NCI-H774 (cell line): ENCODE measurements around the gene BNIP2.
A peak's percentile ranks its signal among the peaks of the same experiment; 100 is the strongest.
"Not testable (repeated sequence)": the region's sequence is repeated elsewhere in the genome, so short reads cannot be mapped to it uniquely, and the experiment has no call there.

ENCODE experiments used
- DNase-seq: peaks from one replicate; lab custom pipeline; 2025; lab: John Stamatoyannopoulos, UW

Gene BNIP2

DNA sequence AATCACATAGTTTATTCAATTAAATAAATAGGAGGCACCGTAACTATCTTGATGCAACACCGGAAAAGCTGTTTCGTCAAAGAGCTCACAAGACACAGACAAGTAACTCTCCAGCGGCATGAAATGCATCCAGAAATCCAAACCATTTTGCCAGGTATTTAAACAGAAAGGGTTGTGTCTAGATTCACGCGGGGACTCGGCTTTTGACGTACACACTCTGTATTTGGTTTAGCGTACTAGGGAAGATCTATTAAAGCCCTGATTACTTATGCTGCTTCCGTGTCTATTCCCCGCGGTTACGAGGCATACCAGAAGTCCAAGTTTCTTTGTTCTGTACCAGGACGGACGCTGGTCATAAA, 718 bp downstream of the BNIP2 start:
- no peak for DNase-seq

DNA sequence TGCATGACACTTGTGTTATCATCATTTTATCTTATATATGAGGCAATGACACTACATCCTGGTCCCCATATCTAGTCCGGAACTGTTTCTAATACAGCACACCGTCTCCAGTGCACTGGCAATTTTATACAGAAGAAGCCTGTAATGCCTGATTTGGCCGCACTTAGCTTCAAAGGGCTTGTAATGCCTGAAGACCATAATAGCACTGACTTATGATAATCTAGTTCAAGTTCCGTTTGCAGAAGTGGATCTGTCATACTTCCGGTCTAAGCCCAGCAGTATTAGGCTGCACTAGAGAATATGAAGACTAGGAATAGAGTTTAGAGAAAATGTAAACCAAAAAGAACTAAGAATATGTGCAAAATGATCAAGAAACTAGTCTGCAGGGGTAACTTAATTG, 1.3 kb downstream of the BNIP2 start:
- DNase-seq = no peak

DNA sequence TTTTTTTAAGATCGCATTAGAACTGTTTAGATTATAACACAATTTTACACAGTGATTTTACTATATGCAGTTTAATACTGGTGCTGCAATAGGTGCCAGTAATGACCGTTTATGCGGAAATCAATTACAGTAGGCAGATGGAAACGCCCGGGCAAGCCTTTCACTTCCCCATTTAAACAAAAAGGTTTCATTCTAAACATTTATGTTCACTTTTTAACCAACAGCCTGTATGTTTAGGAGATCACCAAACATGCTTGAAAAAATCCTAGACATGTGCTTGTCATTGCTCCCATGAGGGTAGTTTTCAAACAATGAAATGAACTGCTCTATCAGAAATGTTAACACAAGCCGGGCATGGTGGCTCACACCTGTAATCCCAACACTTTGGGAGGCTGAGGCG, 2.7 kb downstream of the BNIP2 start:
- DNase-seq = no peak

DNA sequence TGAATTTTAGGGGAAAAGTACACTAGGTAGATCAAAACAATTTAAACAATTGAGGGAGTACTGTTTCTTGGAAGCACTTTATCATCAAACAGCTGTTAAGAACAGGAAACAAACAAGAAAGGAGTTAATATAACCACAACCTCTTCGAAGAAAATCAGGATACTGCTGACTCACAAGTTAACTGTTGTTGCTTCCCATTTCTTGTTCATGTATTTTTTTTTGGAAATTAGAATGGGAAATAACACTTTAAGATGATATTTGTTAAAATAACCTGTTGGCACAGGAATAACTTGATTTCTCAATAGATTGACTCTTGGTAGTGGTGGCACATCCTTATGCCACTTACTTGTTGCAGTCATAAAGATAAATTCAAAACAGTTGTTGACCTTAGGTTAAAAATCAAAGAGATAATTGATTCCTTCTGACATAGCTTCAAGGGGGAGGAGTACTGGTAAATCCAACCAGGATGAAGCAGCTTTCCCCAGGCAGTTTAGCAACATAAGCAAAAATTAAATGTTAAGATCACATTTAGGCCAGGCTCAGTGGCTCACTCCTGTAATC, 3.3 kb downstream of the BNIP2 start:
- no peak for DNase-seq

DNA sequence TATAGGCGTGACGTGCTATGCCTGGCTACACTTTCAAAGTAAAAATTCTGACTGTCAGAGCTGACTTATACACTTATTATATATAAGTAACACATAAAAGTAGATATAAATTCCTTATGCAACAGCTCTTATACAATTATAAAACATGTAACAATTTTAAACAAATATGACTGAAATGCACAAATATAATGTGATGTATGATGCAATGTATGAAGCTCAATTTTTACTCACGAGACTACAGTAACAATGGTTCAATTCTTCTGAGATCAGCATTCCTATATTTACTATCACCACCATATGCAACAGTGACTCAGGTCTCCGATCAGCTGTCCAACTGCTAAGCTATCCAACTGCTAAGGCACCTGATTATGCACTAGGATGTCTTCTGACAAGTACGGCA, 8.2 kb downstream of the BNIP2 start:
- no peak for DNase-seq

DNA sequence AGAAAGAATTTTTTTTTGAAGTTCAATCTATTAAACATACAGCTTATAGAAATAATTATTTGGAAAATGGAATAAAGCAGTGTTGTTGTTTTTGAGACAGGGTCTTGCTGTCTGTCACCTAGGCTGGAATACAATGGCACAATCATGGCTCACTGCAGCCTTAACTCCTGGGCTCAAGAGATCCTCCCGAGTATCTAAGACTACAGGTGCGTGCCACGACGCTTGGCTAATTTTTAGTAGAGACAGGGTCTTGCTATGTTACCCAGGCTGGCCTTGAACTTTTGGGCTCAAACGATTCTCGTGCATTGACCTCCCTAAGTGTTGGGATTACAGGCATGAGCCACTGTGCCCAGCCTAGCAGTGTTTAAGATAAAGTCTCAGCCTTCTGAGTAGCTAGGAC, 8.8 kb downstream of the BNIP2 start:
- no peak for DNase-seq

DNA sequence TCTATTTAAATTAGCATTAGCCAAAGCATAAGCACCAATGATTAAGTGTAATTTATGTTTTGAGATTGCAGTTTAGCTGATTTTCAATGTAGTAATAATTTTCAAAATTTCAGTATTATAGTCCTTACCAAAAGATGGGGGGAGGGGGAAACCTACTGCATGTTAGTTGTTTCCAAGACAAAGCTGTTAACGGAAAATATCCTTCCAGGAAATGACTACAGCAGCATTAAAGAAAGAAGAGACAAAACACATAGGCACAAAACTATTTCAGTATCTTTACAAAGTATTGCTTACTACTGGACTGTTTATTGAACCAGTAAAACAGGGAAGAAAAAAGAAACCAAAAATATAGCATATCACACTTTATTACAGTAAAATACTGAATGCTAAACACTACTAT, 10.5 kb downstream of the BNIP2 start:
- DNase-seq = no peak

DNA sequence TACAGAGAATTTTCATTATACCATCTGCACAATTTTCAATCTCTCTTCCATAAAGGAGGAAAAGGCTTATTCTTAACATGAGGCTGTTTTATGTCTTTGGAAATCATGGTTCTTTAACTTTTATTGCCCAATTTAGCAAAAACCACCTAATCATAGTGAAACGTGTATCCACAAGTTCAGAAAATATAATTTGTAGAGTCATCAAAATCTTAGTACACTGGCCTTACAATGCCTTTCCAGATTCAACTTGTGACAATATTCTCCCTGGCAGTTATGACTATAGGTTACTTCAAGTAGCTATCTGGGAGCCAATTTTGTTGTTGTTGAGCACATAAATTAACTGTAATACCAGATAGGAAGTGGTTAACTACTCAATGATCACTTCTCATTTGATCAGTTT, 10.9 kb downstream of the BNIP2 start:
- DNase-seq = no peak

DNA sequence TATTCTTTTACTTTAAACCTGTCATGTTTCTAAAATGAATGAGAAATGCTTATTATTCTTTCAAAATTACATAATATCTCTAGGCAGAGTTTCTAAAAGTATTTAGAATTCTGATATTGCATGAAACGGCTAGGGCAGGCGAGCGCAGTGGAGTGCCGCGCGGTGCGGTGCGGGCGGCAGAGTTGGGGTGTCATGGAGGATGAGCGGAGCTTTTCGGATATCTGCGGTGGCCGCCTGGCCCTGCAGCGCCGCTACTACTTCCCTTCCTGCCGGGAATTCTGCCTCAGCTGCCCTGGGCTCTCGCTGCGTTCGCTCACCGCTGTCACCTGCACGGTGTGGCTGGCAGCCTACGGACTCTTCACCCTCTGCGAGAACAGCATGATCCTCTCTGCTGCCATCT, 12.6 kb downstream of the BNIP2 start:
- DNase-seq = no peak

DNA sequence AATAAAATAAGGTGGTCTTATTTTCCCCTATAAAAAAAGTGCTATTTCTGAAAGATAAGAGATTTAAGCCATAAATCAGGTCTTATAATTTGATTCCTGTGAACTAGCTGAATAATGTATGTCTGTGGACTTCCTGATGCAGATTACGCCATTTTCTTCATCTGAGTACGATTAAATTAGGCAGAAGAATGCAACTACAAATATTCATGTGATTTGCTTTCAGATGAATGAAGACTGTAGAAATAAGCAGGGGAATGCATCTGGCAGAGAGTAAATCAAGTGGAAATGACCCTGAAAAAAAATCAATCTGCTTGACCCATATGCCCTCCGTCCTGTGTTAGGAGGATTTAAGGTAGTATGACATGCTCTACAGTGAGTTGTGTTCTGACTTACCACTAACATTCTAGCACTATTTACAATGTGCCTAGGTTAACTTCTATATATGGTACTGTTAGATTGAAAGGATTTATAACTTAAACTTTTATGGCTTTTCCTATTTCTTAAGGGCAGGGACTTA, 14.7 kb downstream of the BNIP2 start:
- no peak for DNase-seq

DNA sequence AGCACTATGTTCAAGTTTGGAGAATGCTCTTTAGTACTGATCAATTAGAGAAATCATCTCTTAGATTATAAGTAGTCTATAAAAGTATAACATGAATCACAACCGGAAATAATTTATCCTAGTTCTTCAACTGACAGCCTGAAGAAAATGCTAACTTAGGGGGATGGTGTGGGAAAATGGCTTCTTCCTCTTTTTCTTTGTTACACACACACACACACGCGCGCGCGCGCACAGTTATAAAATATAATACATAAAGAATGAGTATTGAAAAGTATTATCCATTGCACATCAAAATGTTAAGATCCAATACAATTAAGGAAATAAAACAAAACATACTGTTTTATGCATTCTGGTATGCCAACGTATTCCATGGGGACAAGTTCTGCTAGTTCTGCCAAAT, 20.6 kb downstream of the BNIP2 start:
- DNase-seq = no peak

DNA sequence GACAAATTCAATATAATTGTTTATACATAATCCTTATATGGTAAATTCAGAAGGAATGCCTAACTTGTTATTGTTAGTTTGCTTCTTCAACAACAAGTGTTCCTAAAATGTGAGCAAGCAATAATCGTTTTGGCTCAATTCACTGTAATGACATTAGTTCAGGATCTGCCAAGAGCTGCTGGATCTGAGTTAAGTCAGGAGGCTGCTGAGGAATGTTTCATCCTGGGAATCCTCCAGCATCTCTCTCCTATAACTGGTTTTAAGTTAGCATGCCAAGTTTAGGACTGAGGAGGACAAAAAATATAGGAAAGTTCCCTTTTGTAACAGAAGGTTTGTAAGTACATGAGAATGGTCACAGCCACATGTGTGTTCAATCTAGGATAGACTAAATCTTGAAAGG, 26.9 kb downstream of the BNIP2 start:
- DNase-seq = no peak

DNA sequence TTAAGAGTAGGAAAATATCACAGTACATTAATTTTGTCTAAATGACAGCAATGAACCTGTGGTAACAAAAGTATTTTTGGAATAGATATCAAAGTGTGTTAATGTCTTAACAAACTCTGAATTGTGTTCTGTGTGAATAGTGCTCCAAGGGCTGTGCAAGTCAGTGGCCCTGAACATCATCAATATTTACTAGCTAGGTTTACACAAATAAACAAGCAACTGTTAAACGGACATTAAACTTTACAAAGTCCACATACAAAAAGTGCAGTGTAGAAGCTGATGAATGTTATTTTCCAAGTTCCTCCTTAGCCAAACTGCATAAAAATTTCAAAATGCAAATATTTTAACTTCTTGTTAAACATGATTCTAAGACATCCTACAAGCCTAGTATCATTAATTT, 29.8 kb downstream of the BNIP2 start:
- DNase-seq = no peak

DNA sequence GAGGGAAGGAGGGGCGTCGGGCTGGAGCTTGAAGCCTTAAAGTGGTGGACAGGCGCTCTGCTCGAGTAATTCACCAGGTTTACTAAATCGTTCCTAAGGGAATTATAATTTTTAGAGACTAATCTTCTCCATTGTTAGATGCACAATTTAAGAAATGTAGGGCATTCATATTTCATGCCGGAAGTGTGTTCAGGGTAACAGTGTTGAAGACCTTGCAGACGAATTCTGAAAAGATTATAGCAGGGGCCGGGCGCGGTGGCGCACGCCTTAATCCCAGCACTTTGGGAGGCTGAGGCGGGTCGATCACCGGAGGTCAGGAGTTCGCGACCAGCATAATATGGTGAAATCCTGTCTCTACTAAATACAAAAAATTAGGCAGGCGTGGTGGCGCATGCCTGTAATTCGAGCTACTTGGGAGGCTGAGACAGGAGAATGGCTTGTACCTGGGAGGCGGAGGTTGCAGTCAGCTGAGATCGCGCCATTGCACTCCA, 31.4 kb downstream of the BNIP2 start:
- DNase-seq = no peak

DNA sequence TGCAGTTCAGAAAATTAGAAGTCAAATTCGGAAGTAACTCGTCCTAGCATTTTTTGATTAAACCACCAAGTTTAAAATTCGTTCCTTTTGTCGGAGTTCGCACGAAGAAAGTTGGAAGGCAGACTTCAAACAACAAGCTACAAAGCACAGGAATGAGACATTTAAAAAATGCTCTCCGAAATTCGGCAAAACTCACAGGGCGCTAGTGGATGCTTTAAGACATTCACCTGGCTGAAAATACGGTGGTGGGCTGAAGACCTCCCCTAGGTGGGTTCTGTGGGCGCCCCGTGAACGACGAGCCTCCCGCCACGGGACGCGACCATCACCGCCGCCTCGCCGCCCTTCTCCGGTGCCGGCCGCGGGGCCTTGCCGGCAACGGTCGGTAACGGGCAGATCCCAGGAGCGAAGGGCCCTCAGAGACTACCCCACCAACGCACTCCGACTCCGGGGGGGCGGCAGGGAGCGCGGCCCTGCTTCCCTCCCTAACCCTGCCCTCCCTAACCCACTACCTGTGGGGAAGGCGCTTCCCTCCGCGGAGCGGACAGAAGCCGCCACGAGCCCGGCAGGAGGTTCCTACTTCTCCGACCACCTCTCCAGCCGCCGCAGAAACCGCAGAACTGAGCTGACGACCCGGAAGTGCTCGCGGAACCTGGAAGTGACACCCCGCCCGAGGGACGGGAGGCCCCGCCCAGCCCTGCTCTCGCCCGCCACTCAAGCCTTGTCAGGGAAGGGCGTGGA, 32.1 kb downstream of the BNIP2 start, which contains the start of gene GTF2A2:
Gene GTF2A2 (minus strand): TSS at position 619 of the 738 bp plus-strand sequence. CDS start 5,238 bp downstream, outside the sequence.
- DNase-seq = peak; percentile 92

DNA sequence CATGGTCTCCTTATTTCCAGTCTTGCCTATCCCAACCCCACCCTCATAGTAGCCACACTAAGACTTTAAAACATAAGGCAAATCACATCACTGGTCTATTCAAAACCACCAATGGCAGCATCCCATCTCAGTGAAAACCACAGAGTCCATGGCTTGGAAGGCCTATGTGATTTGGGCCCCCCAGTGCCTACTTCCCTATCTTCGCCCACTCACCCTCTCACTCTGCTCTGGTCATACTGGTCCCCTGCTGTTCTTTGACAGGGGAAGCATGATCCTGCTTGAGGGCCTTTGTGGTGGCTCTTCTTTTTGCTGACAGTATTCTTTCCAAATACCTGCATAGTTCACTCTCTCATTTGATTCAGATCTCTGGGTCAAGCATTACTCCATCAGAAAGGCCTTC, 35.1 kb downstream of the BNIP2 start:
- DNase-seq = no peak

DNA sequence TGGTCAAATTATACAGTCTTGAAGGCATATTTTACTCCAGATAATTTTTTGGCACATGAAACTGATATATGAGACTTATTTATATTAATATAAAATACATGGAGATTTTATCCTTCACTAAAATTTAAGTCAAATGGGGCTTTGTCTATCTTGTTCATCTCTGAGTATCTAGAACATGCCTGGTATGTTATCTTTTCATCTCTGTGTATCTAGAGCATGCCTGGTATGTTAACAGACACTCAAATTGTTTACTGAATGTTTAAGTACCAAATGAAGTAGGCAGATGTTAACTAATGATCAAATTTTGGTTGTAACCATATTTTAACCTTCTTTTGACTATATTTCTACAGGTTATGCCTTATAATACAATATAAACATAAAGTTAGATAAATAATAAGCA, 39.5 kb downstream of the BNIP2 start:
- DNase-seq = no peak

DNA sequence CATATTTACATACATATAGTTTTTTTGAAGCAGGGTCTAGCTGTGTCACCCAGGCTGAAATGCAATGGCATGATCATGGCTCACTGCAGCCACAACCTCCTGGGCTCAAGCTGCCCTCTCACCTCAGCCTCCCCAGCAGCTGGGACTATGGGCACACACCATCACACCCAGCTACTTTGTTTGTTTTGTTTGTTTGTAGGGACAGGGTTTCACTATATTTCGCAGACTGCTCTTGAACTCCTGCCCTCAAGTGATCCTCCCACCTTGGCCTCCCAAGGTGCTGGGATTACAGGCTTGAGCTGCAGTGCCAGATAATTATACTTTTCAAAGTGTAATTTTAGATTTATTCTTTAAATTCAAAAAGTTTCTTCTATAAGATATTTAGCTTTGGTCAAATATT, 42.0 kb downstream of the BNIP2 start:
- no peak for DNase-seq

DNA sequence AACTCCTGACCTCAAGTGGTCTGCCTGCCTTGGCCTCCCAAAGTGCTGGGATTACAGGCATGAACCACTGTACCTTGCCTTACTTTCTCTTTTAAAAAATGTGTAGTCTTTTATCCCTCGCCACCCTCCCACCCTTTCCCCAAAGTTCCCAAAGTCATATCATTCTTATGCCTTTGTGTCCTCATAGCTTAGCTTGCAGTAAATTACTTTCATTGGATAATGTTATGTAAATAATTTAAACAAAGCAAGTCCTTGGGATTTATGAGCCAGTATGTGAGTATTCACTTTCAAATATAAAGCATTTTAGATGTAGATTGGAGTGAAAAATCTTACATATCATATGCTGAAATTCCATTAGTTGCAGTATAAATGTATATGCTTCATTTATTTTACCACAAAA, 42.8 kb downstream of the BNIP2 start:
- no peak for DNase-seq

DNA sequence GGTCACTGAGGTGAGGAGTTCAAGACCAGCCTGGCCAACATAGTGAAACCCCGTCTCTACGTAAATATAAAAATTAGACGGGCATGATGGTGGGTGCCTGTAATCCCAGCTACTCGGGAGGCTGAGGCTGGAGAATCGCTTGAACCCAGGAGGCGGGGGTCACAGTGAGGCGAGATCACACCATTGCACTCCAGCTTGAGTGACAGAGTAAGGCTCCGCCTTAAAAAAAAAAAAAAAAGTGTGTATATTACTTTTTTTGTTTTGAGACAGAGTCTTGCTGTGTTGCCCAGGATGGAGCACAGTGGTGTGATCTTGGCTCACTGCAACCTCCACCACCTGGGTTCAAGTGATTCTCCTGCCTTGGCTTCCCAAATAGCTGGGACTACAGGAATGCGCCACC, 43.3 kb downstream of the BNIP2 start:
- DNase-seq = not testable (repeated sequence)

DNA sequence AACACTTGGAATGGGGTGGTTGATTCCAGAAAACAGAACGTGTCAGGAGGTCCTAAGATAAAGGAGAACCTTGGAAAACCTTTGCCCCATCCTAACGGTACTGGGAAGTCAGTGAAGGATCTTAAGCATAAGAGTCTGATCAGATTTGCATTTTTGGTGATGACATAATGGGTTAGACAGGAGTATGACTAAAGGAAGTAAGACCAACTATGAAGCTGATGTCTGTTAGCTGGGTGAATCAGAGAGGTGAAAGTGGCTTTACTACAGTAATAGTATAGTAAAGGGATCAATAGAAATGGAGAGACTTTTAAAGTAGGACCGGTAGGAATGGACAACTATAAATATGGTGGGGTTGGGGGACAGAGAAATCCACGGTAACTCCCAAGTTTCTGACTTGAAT, 44.4 kb downstream of the BNIP2 start:
- DNase-seq = no peak

DNA sequence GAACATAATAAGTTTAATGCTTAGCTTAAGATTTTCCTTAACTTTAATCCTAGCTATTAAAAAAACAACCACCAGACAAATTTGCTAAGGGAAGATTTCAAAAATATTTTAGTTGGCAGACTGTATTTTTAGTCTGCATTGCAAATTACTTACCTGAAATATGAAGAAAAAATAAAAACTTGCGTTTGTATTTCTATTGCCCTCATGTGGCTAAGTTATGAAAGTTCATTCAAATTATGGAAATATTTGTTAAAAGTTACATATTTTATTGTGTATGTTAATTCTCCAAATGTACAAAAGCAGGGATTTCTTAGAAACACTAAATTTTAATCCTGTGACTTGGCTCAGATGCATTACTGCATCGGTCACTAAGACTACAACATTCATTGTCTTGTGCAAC, 46.8 kb downstream of the BNIP2 start:
- no peak for DNase-seq

DNA sequence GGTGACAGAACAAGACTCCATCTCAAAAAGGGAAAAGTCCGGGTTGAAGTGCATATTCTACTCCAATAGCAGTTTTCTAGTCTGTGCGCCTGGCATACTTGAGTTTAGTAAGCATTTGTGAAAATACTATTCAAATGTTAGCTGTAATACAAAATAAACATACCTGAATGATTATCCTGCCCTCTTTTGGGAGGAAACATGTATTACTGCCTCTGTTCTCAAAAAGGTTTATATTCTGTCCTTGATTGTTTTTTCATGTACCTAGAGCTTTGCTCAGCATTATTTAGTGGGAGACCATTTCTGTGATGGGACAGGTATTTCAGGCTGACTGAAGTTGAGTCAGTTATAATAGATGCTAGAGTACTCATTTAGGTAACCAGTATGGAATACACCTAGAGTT, 51.6 kb downstream of the BNIP2 start:
- not testable (repeated sequence) for DNase-seq

DNA sequence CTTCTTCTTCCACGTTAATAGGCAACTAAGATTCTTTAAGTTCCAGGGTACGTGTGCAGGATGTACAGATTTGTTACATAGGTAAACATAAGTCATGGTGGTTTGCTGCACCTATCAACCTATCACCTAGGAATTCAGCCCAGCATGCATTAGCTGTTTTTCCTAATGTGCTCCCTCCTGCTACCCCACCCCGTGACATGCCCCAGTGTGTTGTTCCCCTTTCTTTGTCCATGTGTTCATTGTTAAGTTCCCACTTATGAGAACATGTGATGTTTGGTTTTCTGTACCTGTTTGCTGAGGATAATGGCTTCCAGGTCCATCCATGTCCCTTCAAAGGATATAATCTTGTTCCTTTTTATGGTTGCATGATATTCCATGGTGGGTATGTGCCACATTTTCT, 52.9 kb downstream of the BNIP2 start:
- DNase-seq = no peak
